H9 (cell line): ENCODE results near the gene MARS2. TPM values are rescaled to one million over a fixed set of nuclear protein-coding genes. Genes with fewer than 3 reads are reported as not detected.

ENCODE experiments used
- DNase-seq: peaks from one replicate; pipeline ENCODE4 v3.0.0-alpha.2; 2017
- H2AFZ ChIP-seq: one replicate; pipeline ENCODE4 v1.6.1; 2013; ENCODE audit warnings: mild to moderate bottlenecking, low read length, control low read depth, moderate library complexity
- H2AK5ac ChIP-seq: 2 replicates; pipeline ENCODE4 v1.6.1; 2013; ENCODE audit warnings: low read length, control low read depth, mixed read lengths; ENCODE audit not compliant: insufficient read length
- H2BK120ac ChIP-seq: one replicate; pipeline ENCODE4 v1.6.1; 2013; ENCODE audit warnings: low read depth, mild to moderate bottlenecking, low read length, control low read depth, inconsistent platforms; ENCODE audit not compliant: poor library complexity, severe bottlenecking
- H2BK12ac ChIP-seq: 2 replicates; pipeline ENCODE4 v1.6.1; 2013; ENCODE audit warnings: low read length, control low read depth, mixed read lengths, low read depth; ENCODE audit not compliant: insufficient read length
- H2BK15ac ChIP-seq: 2 replicates; pipeline ENCODE4 v1.6.1; 2013; ENCODE audit warnings: low read depth, low read length, control low read depth
- H2BK20ac ChIP-seq: one replicate; pipeline ENCODE4 v1.6.1; 2013; ENCODE audit warnings: low read depth, mild to moderate bottlenecking, low read length, control low read depth, inconsistent platforms; ENCODE audit not compliant: poor library complexity, severe bottlenecking
- H2BK5ac ChIP-seq: 2 replicates; pipeline ENCODE4 v1.6.1; 2013; ENCODE audit warnings: low read length, control low read depth, mixed read lengths; ENCODE audit not compliant: insufficient read length
- H3K14ac ChIP-seq: 2 replicates; pipeline ENCODE4 v1.6.1; 2013; ENCODE audit warnings: low read length, control low read depth; ENCODE audit not compliant: insufficient read depth
- H3K18ac ChIP-seq: 2 replicates; pipeline ENCODE4 v1.6.1; 2013; ENCODE audit warnings: low read depth, mild to moderate bottlenecking, mixed read lengths, low read length, control low read depth; ENCODE audit not compliant: insufficient read length
- H3K23ac ChIP-seq: 2 replicates; pipeline ENCODE4 v1.6.1; 2013; ENCODE audit warnings: low read length, control low read depth, mixed read lengths, low read depth; ENCODE audit not compliant: insufficient read length
- H3K23me2 ChIP-seq: 2 replicates; pipeline ENCODE4 v1.6.1; 2013; ENCODE audit warnings: low read depth, mild to moderate bottlenecking, mixed read lengths, low read length, control low read depth; ENCODE audit not compliant: insufficient read length, poor library complexity, severe bottlenecking
- H3K27ac ChIP-seq: 2 replicates; pipeline ENCODE4 v1.5.1; 2013; ENCODE audit warnings: low read length, control low read depth, mixed read lengths, low read depth; ENCODE audit not compliant: insufficient read length
- H3K27me3 ChIP-seq: 2 replicates; pipeline ENCODE4 v1.6.1; 2013; ENCODE audit warnings: low read length, control low read depth, inconsistent platforms; ENCODE audit not compliant: insufficient read depth
- H3K4ac ChIP-seq: 2 replicates; pipeline ENCODE4 v1.6.1; 2013; ENCODE audit warnings: low read depth, mild to moderate bottlenecking, control low read depth, inconsistent platforms, low read length, moderate library complexity
- H3K4me1 ChIP-seq: 2 replicates; pipeline ENCODE4 v1.6.1; 2013; ENCODE audit warnings: low read length, control low read depth, inconsistent platforms; ENCODE audit not compliant: insufficient read depth
- H3K4me2 ChIP-seq: 2 replicates; pipeline ENCODE4 v1.6.1; 2013; ENCODE audit warnings: low read length, control low read depth, mixed read lengths; ENCODE audit not compliant: insufficient read length, insufficient read depth
- H3K56ac ChIP-seq: 2 replicates; pipeline ENCODE4 v1.6.1; 2013; ENCODE audit warnings: low read depth, mild to moderate bottlenecking, mixed read lengths, low read length, control low read depth; ENCODE audit not compliant: insufficient read length
- H3K79me1 ChIP-seq: 2 replicates; pipeline ENCODE4 v1.6.1; 2013; ENCODE audit warnings: low read depth, mild to moderate bottlenecking, moderate library complexity, low read length, control low read depth, inconsistent platforms; ENCODE audit not compliant: insufficient read depth, poor library complexity, severe bottlenecking
- H3K79me2 ChIP-seq: 2 replicates; pipeline ENCODE4 v1.6.1; 2013; ENCODE audit warnings: low read length, control low read depth, inconsistent platforms; ENCODE audit not compliant: insufficient read depth
- H3K9ac ChIP-seq: 2 replicates; pipeline ENCODE4 v1.6.1; 2013; ENCODE audit warnings: low read length, control low read depth, mixed read lengths; ENCODE audit not compliant: insufficient read length; ENCODE audit errors: extremely low read depth
- H3K9me3 ChIP-seq: one replicate; pipeline ENCODE4 v1.6.1; 2013; ENCODE audit warnings: low read depth, low read length, inconsistent platforms; ENCODE audit not compliant: control insufficient read depth
- H3T11ph ChIP-seq: one replicate; pipeline ENCODE4 v1.6.1; 2013; ENCODE audit warnings: mild to moderate bottlenecking, low read length, control low read depth, inconsistent platforms
- H4K20me1 ChIP-seq: one replicate; pipeline ENCODE4 v1.6.1; 2013; ENCODE audit not compliant: control insufficient read depth, insufficient read length, insufficient read depth
- H4K5ac ChIP-seq: 2 replicates; pipeline ENCODE4 v1.6.1; 2013; ENCODE audit warnings: low read depth, mild to moderate bottlenecking, mixed read lengths, low read length, control low read depth; ENCODE audit not compliant: insufficient read length
- H4K8ac ChIP-seq: replicated peaks from 2 replicates; pipeline ENCODE4 v1.6.1; 2013; ENCODE audit warnings: low read length, control low read depth, mixed read lengths, low read depth; ENCODE audit not compliant: insufficient read length
- H4K91ac ChIP-seq: 2 replicates; pipeline ENCODE4 v1.6.1; 2013; ENCODE audit warnings: low read depth, mild to moderate bottlenecking, moderate library complexity, mixed read lengths, low read length, control low read depth; ENCODE audit not compliant: insufficient read length
- H3K27ac Mint-ChIP-seq, 3 experiments: 2 replicates in 2 of 3; 3 replicates in 1 of 3; pipeline ENCODE4 v1.8.0; 2020 to 2021; ENCODE audit warnings: mixed read lengths in 3 of 3, mild to moderate bottlenecking in 1 of 3, moderate library complexity in 1 of 3
- H3K27me3 Mint-ChIP-seq: 2 replicates; pipeline ENCODE4 v1.8.0; 2021; ENCODE audit warnings: low read depth, mild to moderate bottlenecking, moderate library complexity, mixed read lengths
- H3K36me3 Mint-ChIP-seq, 3 experiments: 2 replicates in 2 of 3; 3 replicates in 1 of 3; pipeline ENCODE4 v1.8.0; 2020 to 2021; ENCODE audit warnings: low read depth in 3 of 3, mixed read lengths in 3 of 3; ENCODE audit not compliant: insufficient read depth in 1 of 3
- H3K4me1 Mint-ChIP-seq, 2 experiments: 2 replicates each; pipeline ENCODE4 v1.8.0; 2020; ENCODE audit warnings: mixed read lengths in 2 of 2
- H3K4me3 Mint-ChIP-seq, 2 experiments: 2 replicates in 1 of 2; 3 replicates in 1 of 2; pipeline ENCODE4 v1.8.0; 2020 to 2021; ENCODE audit warnings: mild to moderate bottlenecking in 2 of 2, mixed read lengths in 2 of 2, moderate library complexity in 1 of 2
- H3K9me3 Mint-ChIP-seq, 2 experiments: 2 replicates in 1 of 2; 3 replicates in 1 of 2; pipeline ENCODE4 v1.8.0; 2020; ENCODE audit warnings: mild to moderate bottlenecking in 2 of 2, mixed read lengths in 2 of 2, moderate library complexity in 1 of 2
- WGBS: extraction: QIAGEN DNeasy Blood & Tissue Kit; methylation state at CpG from one replicate; pipeline ENCODE4 v1.1.7; 2013; ENCODE audit warnings: missing lambda C conversion rate, low lambda C conversion rate, mixed read lengths; ENCODE audit not compliant: insufficient read length; ENCODE audit errors: extremely low coverage; 5-methylcytosine and 5-hydroxymethylcytosine counted together
- total RNA-seq: library from RNA; stranded (reverse); gene quantifications from 2 replicates; pipeline ENCODE4 v1.2.1, GENCODE V29; 2021
- TF ChIP-seq, protein P1 (sequence below): fragments of 200-600 bp; sonication (generic); conservative IDR thresholded peaks from 3 replicates; pipeline ENCODE4 v1.8.0; 2021; ENCODE audit warnings: antibody characterized with exemption, mild to moderate bottlenecking

MARS2 gene
- total RNA-seq, 1 experiment from 2014 or later: 21.0 TPM

DNA sequence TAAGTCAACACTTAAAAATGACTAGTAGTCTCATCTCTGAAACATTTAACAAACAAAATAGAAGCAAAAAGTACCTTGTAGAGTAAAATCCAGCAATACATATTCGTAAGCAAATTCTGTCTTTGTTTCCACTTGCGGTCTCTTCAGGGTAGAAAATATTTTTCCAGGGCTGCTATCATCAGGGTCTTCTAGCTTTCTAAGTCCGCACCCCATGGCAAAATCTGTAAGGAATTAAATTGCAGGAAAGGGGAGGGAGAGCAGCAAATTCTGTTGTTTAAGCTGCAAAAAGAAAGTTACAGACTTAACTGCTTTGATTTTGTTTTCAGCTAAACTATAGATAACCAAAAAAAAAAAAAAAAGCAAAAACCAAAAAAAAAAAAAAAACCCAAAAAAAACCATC is 29.9 kb upstream of the MARS2 start, which contains the start of gene RFTN2:
Gene RFTN2 (minus strand): TSS at position 342 of the 400 bp plus-strand sequence. CDS start 129 bp downstream, at position 213.
- H3T11ph ChIP-seq: no peak within 1 kb of the TSS
- peaks cover 23 to 30% of the 10 kb centered on the region in 2 experiments for H3K4me1 Mint-ChIP-seq
- no peaks in the 10 kb centered on the region for H3K27me3 Mint-ChIP-seq
- H3K14ac ChIP-seq: no peak within 1 kb of the TSS
- no peaks in the 10 kb centered on the region for H3K9me3 ChIP-seq
- no peak within 1 kb of the TSS for H2BK12ac ChIP-seq
- H4K91ac ChIP-seq: no peak within 1 kb of the TSS
- H2AFZ ChIP-seq: peak within 1 kb of the TSS; percentile 77
- H3K9ac ChIP-seq: peak within 1 kb of the TSS; percentile 38
- no peak within 1 kb of the TSS for H3K56ac ChIP-seq
- H3K9me3 Mint-ChIP-seq: no peaks in the 10 kb centered on the region
- no peaks in the 10 kb centered on the region; the same call in 1 of the 2 replicates for H3K4me1 ChIP-seq
- H3K18ac ChIP-seq: no peak within 1 kb of the TSS
- no peak within 1 kb of the TSS for H4K8ac ChIP-seq
- no peak within 1 kb of the TSS for H2AK5ac ChIP-seq
- H3K36me3 Mint-ChIP-seq: no peaks in the 10 kb centered on the region
- no peak within 1 kb of the TSS for H2BK20ac ChIP-seq
- no peaks in the 10 kb centered on the region for H3K79me2 ChIP-seq
- no peak for DNase-seq
- no peaks in the 10 kb centered on the region for H3K79me1 ChIP-seq
- H3K4me2 ChIP-seq: peak within 1 kb of the TSS; percentile 61
- WGBS: no CpG with 5 or more reads among the region's 3 CpGs
- H2BK120ac ChIP-seq: no peak within 1 kb of the TSS
- H4K5ac ChIP-seq: no peak within 1 kb of the TSS
- no peaks in the 10 kb centered on the region for H4K20me1 ChIP-seq
- H2BK15ac ChIP-seq: no peak within 1 kb of the TSS
- H3K23me2 ChIP-seq: peaks cover 3% of the 10 kb centered on the region
- no peak within 1 kb of the TSS for H3K4ac ChIP-seq
- H3K27me3 ChIP-seq: no peaks in the 10 kb centered on the region
- no peak within 1 kb of the TSS for H3K23ac ChIP-seq
- H2BK5ac ChIP-seq: no peak within 1 kb of the TSS
- peak within 1 kb of the TSS; percentile 29 to 74; a peak in 4 of 5 replicates for H3K4me3 Mint-ChIP-seq
- no peak within 1 kb of the TSS for H3K27ac ChIP-seq
- H3K27ac Mint-ChIP-seq: peak within 1 kb of the TSS; percentile 38 to 72 (median 55); a peak in 4 of 7 replicates
- TF ChIP-seq, protein P1, sequence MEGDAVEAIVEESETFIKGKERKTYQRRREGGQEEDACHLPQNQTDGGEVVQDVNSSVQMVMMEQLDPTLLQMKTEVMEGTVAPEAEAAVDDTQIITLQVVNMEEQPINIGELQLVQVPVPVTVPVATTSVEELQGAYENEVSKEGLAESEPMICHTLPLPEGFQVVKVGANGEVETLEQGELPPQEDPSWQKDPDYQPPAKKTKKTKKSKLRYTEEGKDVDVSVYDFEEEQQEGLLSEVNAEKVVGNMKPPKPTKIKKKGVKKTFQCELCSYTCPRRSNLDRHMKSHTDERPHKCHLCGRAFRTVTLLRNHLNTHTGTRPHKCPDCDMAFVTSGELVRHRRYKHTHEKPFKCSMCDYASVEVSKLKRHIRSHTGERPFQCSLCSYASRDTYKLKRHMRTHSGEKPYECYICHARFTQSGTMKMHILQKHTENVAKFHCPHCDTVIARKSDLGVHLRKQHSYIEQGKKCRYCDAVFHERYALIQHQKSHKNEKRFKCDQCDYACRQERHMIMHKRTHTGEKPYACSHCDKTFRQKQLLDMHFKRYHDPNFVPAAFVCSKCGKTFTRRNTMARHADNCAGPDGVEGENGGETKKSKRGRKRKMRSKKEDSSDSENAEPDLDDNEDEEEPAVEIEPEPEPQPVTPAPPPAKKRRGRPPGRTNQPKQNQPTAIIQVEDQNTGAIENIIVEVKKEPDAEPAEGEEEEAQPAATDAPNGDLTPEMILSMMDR: no peak
